Omental fat pad (tissue), 4 donors: ENCODE data around the gene SIL1. TPM values are rescaled to one million over a fixed set of nuclear protein-coding genes. Genes with fewer than 3 reads are reported as not detected.

Experiments used
- ATAC-seq: fragments of 150-250 bp; one replicate; pipeline ENCODE4 v1.9.1; 2016; ENCODE audit warnings: mild to moderate bottlenecking, moderate library complexity; ENCODE audit not compliant: low FRiP score
- DNase-seq: peaks from one replicate; pipeline ENCODE4 v3.0.0-alpha.2; 2019; ENCODE audit warnings: low spot score
- CTCF ChIP-seq, 3 donors: fragments of 450-650 bp; IDR thresholded peaks; one replicate each; pipeline ENCODE4 v1.5.1; 2016 to 2017; ENCODE audit warnings: antibody characterized with exemption in 3 of 3, mild to moderate bottlenecking in 3 of 3, moderate library complexity in 2 of 3
- total RNA-seq, 4 donors: library from RNA; depleted of rRNA; stranded (reverse); fragments of >200 nt; gene quantifications; one replicate each; pipeline ENCODE4 v1.1.0, GENCODE V29; 2016

Gene SIL1
- total RNA-seq, 4 donors from 2014 or later, result 34.7 to 66.0 (median 38.9) TPM

- TF ChIP-seq CTCF (IDR thresholded peaks at IDR 0.05), result no peak
- ATAC-seq (no peak), DNase-seq (no peak)
Observed at GRCh38 chr5:138990986-138991590, 207.1 kb downstream of the SIL1 start.

GRCh38 chr5:138989720-138990119, 208.4 kb downstream of the SIL1 start:
- ATAC-seq (no peak), DNase-seq (no peak)
- TF ChIP-seq CTCF (IDR thresholded peaks at IDR 0.05), result no peak

GRCh38 chr5:138986186-138986800, 211.9 kb downstream of the SIL1 start:
- no peak for TF ChIP-seq CTCF (IDR thresholded peaks at IDR 0.05)
- DNase-seq (no peak), ATAC-seq (no peak)

GRCh38 chr5:138985683-138986082, 212.5 kb downstream of the SIL1 start:
- DNase-seq, result no peak
- ATAC-seq, result no peak
- no peak for TF ChIP-seq CTCF (IDR thresholded peaks at IDR 0.05)

GRCh38 chr5:138985256-138985655, 212.9 kb downstream of the SIL1 start:
- no peak for ATAC-seq
- no peak for DNase-seq
- TF ChIP-seq CTCF (IDR thresholded peaks at IDR 0.05), result no peak

GRCh38 chr5:138983984-138984383, 214.2 kb downstream of the SIL1 start:
- TF ChIP-seq CTCF (IDR thresholded peaks at IDR 0.05), result no peak
- DNase-seq, result no peak
- ATAC-seq, result no peak

GRCh38 chr5:138981586-138981985, 216.6 kb downstream of the SIL1 start:
- no peak for ATAC-seq
- DNase-seq, result no peak

More at GRCh38 chr5:138981586-138981985, 216.6 kb downstream of the SIL1 start:
- no peak for TF ChIP-seq CTCF (IDR thresholded peaks at IDR 0.05)
